Measurements from ENCODE around the gene PEX10. TPM values are rescaled to one million over a fixed set of nuclear protein-coding genes. Genes with fewer than 3 reads are reported as not detected.

PEX10 gene
- total RNA-seq, 1 donor = 28.9 TPM

DNA sequence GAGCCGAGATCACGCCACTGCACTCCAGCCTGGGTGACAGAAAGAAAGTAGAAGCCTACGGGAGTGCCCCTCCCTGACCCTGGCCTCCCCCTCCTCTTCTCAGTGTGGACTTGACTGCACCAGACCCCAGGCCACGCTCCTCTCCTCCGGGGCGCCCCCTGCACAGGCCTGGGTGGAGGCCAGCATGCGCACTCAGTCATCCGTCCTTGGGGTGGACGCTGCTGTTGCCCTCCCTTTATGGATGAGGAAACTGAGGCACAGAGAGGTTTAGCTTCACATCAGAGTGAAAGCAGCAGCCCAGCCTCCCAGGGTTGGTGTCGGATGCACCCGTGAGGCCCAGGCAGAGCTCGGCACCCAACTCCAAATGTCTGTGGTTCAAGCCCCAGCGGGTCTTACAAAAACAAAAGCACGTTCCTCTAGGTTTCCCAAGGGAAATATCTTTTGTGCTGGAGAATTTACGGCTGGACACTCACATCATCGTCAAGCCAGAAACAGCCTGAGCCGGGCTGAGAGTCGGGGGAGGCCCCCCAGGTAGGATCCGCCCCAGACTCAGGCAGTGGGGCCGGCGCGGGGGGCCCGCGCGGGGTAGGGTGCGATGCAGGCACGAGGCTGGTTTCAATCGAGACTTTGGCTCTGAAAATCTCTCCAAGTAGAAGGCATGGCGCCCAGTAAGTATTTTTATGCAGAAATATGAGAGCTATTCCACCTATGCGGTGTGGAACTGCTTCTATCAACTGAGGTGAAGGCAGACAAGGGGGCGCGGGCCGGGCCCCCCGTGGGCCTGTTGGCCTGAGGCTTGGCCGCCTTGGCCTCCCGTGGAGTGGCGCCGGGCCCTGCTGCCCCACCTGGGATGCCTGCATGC, 57.6 kb downstream of the PEX10 start:
- no peak for DNase-seq (ENCODE audit: low read depth)
- H3K4me3 ChIP-seq (ENCODE audit: low read depth, low read length) = no peak overlapping the region
- TF ChIP-seq CTCF (IDR thresholded peaks at IDR 0.05; ENCODE audit: insufficient read depth, low read depth, low read length) = no peak

Other genes starting within 250 kb of the PEX10 start
- gene FAAP20, start 217.8 kb downstream of the PEX10 start, total RNA-seq = 20.7 and 30.3 TPM in 2 replicates
- gene SKI, start 184.2 kb downstream of the PEX10 start, total RNA-seq = 26.8 and 32.9 TPM in 2 replicates
- gene MORN1, start 21.0 kb downstream of the PEX10 start, total RNA-seq = 6.1 and 9.5 TPM in 2 replicates
- gene RER1, start 20.7 kb downstream of the PEX10 start, total RNA-seq = 77.6 and 94.1 TPM in 2 replicates
- gene PLCH2, start 63.7 kb upstream of the PEX10 start, total RNA-seq = under 0.01 TPM in 2 replicates
- gene PANK4, start 114.0 kb upstream of the PEX10 start, total RNA-seq = 23.8 and 27.6 TPM in 2 replicates
- gene HES5, start 117.7 kb upstream of the PEX10 start, total RNA-seq = under 0.01 TPM in 1 of 2 replicates, not detected in the other
- 17.7 and 24.5 TPM in 2 replicates for gene TNFRSF14, start 143.8 kb upstream of the PEX10 start, total RNA-seq
- gene PRXL2B, start 174.2 kb upstream of the PEX10 start, total RNA-seq = 13.2 and 15.1 TPM in 2 replicates
- gene MMEL1, start 220.5 kb upstream of the PEX10 start, total RNA-seq = under 0.01 and 0.64 TPM in 2 replicates